B cell (primary cell): Measurements from ENCODE around the gene MOCS2.

Experiments used
- CTCF ChIP-seq: fragments of 200-600 bp; IDR thresholded peaks from one replicate; pipeline ENCODE4 v1.8.0; 2022; ENCODE audit warnings: antibody characterized with exemption, mild to moderate bottlenecking
- EZH2 ChIP-seq: IDR thresholded peaks from 2 replicates; pipeline ENCODE4 v1.6.1; 2012; ENCODE audit warnings: borderline replicate concordance, low read depth, mild to moderate bottlenecking, moderate library complexity, low read length; ENCODE audit not compliant: insufficient read depth, poor library complexity, severe bottlenecking

- TF ChIP-seq CTCF (no peak), EZH2 (no peak)
These were observed 17.6 kb upstream of the MOCS2 start for GRCh38 chr5:53127107-53127506.
